ENCODE data around the gene CLEC2L. TPM values are rescaled to one million over a fixed set of nuclear protein-coding genes. Genes with fewer than 3 reads are reported as not detected.

Gene CLEC2L
- total RNA-seq, 3 donors from 2014 or later: not detected

GRCh38 chr7:139559364-139560105 is 36.0 kb downstream of the CLEC2L start:
- DNase-seq (no peak), ATAC-seq (no peak)
- no peaks in the 10 kb centered on the region for H3K4me1 Mint-ChIP-seq (ENCODE audit: low read depth)
- peaks cover 11% of the 10 kb centered on the region for H3K27me3 Mint-ChIP-seq (ENCODE audit: low read depth)
- peaks cover 7% of the 10 kb centered on the region for H3K36me3 Mint-ChIP-seq (ENCODE audit: insufficient read depth)
- no peak overlapping the region for H3K4me3 Mint-ChIP-seq
- H3K9me3 Mint-ChIP-seq: no peaks in the 10 kb centered on the region

- H3K4me3 Mint-ChIP-seq: no peak overlapping the region
- ATAC-seq (no peak), DNase-seq (no peak)
- no peaks in the 10 kb centered on the region for H3K9me3 Mint-ChIP-seq
- peaks cover 11% of the 10 kb centered on the region for H3K27me3 Mint-ChIP-seq (ENCODE audit: low read depth)
- H3K4me1 Mint-ChIP-seq (ENCODE audit: low read depth): peaks cover 4% of the 10 kb centered on the region
- H3K36me3 Mint-ChIP-seq (ENCODE audit: insufficient read depth): peaks cover 7% of the 10 kb centered on the region
Measured at GRCh38 chr7:139560199-139560598, 36.7 kb downstream of the CLEC2L start.

- H3K36me3 Mint-ChIP-seq (ENCODE audit: insufficient read depth): peaks cover 7% of the 10 kb centered on the region
- no peaks in the 10 kb centered on the region for H3K9me3 Mint-ChIP-seq
- DNase-seq: no peak
- H3K27me3 Mint-ChIP-seq (ENCODE audit: low read depth): peaks cover 11% of the 10 kb centered on the region
- no peak overlapping the region for H3K4me3 Mint-ChIP-seq
- peaks cover 4% of the 10 kb centered on the region for H3K4me1 Mint-ChIP-seq (ENCODE audit: low read depth)
- ATAC-seq: no peak
Measured at GRCh38 chr7:139560678-139561077, 37.2 kb downstream of the CLEC2L start.

GRCh38 chr7:139562491-139562890 is 39.0 kb downstream of the CLEC2L start:
- Mint-ChIP-seq H3K9me3 (no peaks in the 10 kb centered on the region), H3K36me3 (ENCODE audit: insufficient read depth) (peaks cover 7% of the 10 kb centered on the region), H3K4me3 (no peak overlapping the region), H3K4me1 (ENCODE audit: low read depth) (peaks cover 11% of the 10 kb centered on the region), H3K27me3 (ENCODE audit: low read depth) (peaks cover 9% of the 10 kb centered on the region)
- ATAC-seq (no peak), DNase-seq (no peak)

GRCh38 chr7:139562961-139563565 is 39.6 kb downstream of the CLEC2L start:
- no peaks in the 10 kb centered on the region for H3K9me3 Mint-ChIP-seq
- peaks cover 11% of the 10 kb centered on the region for H3K36me3 Mint-ChIP-seq (ENCODE audit: insufficient read depth)
- ATAC-seq (no peak), DNase-seq (no peak)
- peaks cover 6% of the 10 kb centered on the region for H3K27me3 Mint-ChIP-seq (ENCODE audit: low read depth)
- H3K4me1 Mint-ChIP-seq (ENCODE audit: low read depth): peaks cover 11% of the 10 kb centered on the region
- H3K4me3 Mint-ChIP-seq: no peak overlapping the region

- Mint-ChIP-seq H3K4me1 (ENCODE audit: low read depth) (peaks cover 14% of the 10 kb centered on the region), H3K9me3 (no peaks in the 10 kb centered on the region), H3K4me3 (no peak overlapping the region), H3K36me3 (ENCODE audit: insufficient read depth) (peaks cover 15% of the 10 kb centered on the region), H3K27me3 (ENCODE audit: low read depth) (peaks cover 4% of the 10 kb centered on the region)
- ATAC-seq (no peak), DNase-seq (no peak)
Measured at GRCh38 chr7:139563856-139564255, 40.4 kb downstream of the CLEC2L start.

DNA sequence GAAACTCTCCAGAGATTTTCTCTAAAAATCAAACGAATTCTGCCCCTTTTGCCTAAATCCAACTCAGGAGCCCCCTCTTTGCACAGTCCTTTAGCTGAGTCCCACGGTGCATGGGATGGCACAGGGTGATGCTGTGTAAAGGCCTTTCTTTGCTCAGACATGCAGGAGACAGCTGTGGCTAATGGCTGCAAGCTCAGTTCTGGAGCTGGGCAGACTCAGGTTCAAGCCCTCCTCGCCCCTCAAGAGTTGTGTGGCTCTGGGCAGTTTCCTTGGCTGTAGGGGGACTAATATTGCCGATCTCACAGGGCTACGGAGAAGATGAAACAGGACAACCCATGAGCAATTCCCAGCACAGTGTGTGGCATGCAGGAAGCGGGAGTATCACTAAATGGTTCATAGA is 42.6 kb downstream of the CLEC2L start:
- Mint-ChIP-seq H3K4me3 (no peak overlapping the region), H3K36me3 (ENCODE audit: insufficient read depth) (peaks cover 18% of the 10 kb centered on the region), H3K9me3 (no peaks in the 10 kb centered on the region), H3K27me3 (ENCODE audit: low read depth) (no peaks in the 10 kb centered on the region), H3K4me1 (ENCODE audit: low read depth) (peaks cover 14% of the 10 kb centered on the region)
- DNase-seq (no peak), ATAC-seq (no peak)

DNA sequence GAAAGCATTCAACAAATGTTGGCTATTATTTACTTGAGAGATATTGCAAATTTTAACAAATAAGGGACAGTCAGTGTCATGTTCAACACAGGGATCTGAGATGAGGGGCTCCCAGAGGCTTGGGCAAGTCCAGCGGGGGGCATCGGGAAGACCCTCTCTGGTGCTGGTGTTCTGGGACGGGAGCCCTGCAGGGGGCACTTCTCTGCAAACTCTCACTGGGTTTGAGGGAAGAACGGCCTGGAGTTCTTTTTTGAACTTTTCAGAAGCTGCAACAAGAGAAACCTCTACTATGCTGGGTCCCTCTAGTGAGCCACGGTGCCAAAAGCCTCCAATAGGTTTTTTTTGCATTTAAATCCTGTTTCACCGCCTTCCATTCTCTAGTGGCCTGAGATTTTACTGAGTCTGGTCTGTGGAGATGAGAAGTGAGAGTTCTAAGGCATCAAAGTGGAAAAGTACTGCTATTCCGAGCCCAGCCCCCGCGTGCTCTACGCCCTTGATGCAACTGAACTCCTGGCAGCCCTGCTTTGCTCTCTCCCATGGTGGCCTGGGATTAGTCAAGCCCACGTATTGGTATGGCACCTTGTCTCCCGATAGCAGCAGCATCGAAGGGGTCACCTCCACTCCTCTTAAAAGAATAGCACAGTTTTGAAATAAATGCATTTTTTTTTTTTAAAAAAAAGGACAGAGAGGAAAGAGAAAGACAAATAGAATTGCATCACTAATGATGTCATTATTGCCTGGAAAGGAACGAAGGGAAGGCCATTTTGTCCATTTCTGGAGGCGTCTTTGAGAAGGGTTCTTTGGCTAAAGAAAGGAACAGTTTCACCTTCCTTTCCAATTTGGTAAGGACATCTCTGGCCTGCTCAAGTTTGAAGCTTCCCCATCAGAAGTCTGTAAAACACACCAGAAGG is 43.5 kb downstream of the CLEC2L start:
- DNase-seq (no peak), ATAC-seq (no peak)
- H3K36me3 Mint-ChIP-seq (ENCODE audit: insufficient read depth): peaks cover 18% of the 10 kb centered on the region
- H3K4me3 Mint-ChIP-seq: no peak overlapping the region
- no peaks in the 10 kb centered on the region for H3K27me3 Mint-ChIP-seq (ENCODE audit: low read depth)
- H3K4me1 Mint-ChIP-seq (ENCODE audit: low read depth): peaks cover 14% of the 10 kb centered on the region
- no peaks in the 10 kb centered on the region for H3K9me3 Mint-ChIP-seq

DNA sequence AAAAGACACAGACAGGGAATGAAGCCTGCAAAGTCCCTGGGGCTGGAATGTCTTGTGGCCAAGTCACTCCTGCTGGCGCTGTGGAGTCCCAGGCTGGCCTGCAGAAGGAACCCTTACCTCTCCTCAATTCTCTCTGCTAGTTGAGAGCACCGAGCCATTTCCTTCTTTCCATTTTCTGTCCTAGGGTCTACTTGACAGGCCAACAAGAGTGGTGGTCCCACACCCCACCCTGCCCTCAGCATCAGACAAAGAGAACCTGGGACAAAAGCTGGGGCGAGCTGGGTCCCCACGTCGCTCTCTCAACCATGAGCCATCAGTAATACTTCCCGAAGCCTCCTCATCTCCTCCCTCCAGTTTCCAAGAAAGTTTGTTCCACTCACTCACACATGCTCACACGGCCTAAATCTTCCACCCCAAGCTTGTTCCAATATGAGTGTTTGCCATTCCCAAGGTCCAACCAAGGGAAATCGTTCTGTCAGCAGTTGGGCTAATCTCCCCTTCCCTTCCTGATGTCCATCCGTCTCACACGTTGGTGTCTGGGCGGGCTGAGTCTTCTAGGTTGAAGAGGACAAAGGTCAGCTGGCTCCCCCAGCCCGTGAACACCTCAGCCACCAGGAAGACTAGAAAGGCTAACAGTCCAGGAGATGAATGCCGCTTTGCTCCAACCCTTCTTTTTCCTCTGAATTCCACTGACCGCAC is 44.3 kb downstream of the CLEC2L start:
- no peaks in the 10 kb centered on the region for H3K27me3 Mint-ChIP-seq (ENCODE audit: low read depth)
- peaks cover 18% of the 10 kb centered on the region for H3K36me3 Mint-ChIP-seq (ENCODE audit: insufficient read depth)
- no peak for ATAC-seq

GRCh38 chr7:139568346-139568675 is 44.8 kb downstream of the CLEC2L start:
- Mint-ChIP-seq H3K36me3 (ENCODE audit: insufficient read depth) (peaks cover 21% of the 10 kb centered on the region), H3K27me3 (ENCODE audit: low read depth) (no peaks in the 10 kb centered on the region), H3K4me3 (no peak overlapping the region), H3K4me1 (ENCODE audit: low read depth) (peaks cover 14% of the 10 kb centered on the region), H3K9me3 (no peaks in the 10 kb centered on the region)
- DNase-seq (no peak), ATAC-seq (no peak)

More for the DNA sequence above, 44.3 kb downstream of the CLEC2L start:
- Mint-ChIP-seq H3K9me3 (no peaks in the 10 kb centered on the region), H3K4me3 (no peak overlapping the region), H3K4me1 (ENCODE audit: low read depth) (peaks cover 14% of the 10 kb centered on the region)
- DNase-seq: no peak

GRCh38 chr7:139568813-139569490 is 45.5 kb downstream of the CLEC2L start:
- Mint-ChIP-seq H3K9me3 (no peaks in the 10 kb centered on the region), H3K4me1 (ENCODE audit: low read depth) (peaks cover 14% of the 10 kb centered on the region), H3K27me3 (ENCODE audit: low read depth) (no peaks in the 10 kb centered on the region), H3K36me3 (ENCODE audit: insufficient read depth) (peaks cover 20% of the 10 kb centered on the region), H3K4me3 (no peak overlapping the region)
- ATAC-seq: no peak
- DNase-seq: no peak

DNA sequence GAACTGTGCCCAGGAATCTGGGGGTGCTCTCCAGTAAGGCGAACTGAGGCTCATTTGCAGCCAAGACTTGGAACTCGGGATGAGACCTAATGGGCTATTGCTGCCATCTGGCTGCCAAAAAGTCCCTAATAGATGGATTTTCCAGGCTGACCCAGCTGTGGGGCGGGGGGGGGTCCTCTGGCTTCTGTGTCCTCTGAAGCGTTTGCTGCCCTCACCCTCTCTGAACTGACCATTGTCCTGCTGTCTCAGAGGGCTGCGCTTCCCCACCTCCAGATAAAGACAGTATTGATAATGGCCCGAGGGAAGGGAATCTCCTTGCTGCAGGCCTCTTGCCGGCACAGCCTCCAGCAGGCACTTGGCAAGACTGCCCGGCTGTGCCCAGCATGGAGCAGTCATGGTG is 46.6 kb downstream of the CLEC2L start:
- no peaks in the 10 kb centered on the region for H3K27me3 Mint-ChIP-seq (ENCODE audit: low read depth)
- DNase-seq (no peak), ATAC-seq (no peak)
- H3K9me3 Mint-ChIP-seq: no peaks in the 10 kb centered on the region
- H3K4me1 Mint-ChIP-seq (ENCODE audit: low read depth): peaks cover 10% of the 10 kb centered on the region
- no peak overlapping the region for H3K4me3 Mint-ChIP-seq
- peaks cover 26% of the 10 kb centered on the region for H3K36me3 Mint-ChIP-seq (ENCODE audit: insufficient read depth)

DNA sequence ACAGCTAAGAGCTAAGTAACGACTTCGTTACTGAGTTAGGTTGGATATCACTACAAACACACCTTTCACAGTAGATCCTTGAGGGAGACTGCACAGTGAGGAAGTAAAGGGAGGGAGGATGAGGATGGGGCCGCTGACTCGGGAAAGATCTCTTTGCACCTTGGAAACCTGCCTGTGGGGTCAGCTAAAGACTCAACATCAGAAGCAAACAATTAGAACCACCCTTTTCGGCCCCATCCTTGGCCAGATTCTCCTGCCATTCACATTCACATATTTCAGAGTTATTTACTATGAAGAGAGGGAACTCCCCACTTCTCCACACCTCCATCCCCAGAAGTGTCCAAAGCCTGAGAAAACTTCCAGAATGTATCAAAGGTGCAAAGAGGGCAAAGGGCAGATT is 47.1 kb downstream of the CLEC2L start:
- no peaks in the 10 kb centered on the region for H3K27me3 Mint-ChIP-seq (ENCODE audit: low read depth)
- H3K4me1 Mint-ChIP-seq (ENCODE audit: low read depth): peaks cover 10% of the 10 kb centered on the region
- DNase-seq (no peak), ATAC-seq (no peak)
- H3K9me3 Mint-ChIP-seq: no peaks in the 10 kb centered on the region
- H3K4me3 Mint-ChIP-seq: no peak overlapping the region
- peaks cover 28% of the 10 kb centered on the region for H3K36me3 Mint-ChIP-seq (ENCODE audit: insufficient read depth)

DNA sequence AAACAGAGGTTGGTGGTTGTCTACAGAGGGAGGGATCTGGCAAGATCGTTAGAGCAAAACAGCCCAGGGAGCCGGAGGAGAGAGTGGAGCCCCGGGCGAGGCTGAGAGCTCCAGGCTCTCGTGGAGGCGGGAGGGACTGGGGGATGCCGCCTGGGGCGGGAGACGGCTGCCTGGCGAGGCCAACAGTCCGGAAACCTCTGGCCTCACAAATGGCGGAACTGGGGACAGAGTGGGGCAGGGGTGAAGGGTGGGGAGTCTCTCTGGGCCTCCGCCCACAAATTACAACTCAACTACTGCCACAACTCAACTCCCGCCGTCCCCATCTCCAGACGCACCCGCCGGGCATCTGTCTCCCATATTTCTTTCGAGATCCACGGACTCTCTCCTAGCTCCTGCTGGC is 47.7 kb downstream of the CLEC2L start:
- no peaks in the 10 kb centered on the region for H3K27me3 Mint-ChIP-seq (ENCODE audit: low read depth)
- ATAC-seq (no peak), DNase-seq (no peak)
- no peaks in the 10 kb centered on the region for H3K9me3 Mint-ChIP-seq
- H3K36me3 Mint-ChIP-seq (ENCODE audit: insufficient read depth): peaks cover 28% of the 10 kb centered on the region
- H3K4me3 Mint-ChIP-seq: no peak overlapping the region
- peaks cover 6% of the 10 kb centered on the region for H3K4me1 Mint-ChIP-seq (ENCODE audit: low read depth)
